Stimulated activated CD4-positive, alpha-beta T cell treated with anti-CD3 and anti-CD28 coated beads, Interleukin-1b, Interleukin-23, amount 100 ng/mL, for 48 hours (primary cell): ENCODE measurements around the gene TNP2.

Source experiments
- DNase-seq: peaks from one replicate; pipeline ENCODE4 v3.0.0-alpha.2; 2020

The TNP2 gene

DNA sequence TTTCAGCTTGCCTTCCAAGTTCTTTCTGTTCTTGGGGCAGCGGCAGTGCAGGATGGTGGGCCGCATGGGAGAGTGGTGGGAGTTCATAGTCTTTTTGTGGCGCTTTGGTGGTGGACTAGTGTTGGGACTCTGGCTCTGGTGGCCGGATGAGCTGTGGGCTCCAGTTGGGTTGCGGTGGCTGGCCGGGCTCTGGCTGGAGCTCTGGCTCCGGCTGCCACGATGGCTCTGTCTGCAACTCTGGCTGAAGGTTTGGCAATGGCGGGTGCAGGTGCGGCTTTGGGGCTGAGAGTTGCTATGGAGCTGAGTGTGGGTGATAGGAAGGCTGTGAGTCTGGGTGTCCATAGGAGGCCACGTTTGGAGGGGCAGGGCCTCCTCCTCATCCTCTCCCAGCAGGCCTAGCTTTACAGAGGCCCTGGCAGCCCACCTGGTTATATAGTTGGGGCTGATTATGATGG lies at the start of gene TNP2:
TSS of gene TNP2 (minus strand) at position 405 of the 455 bp plus-strand sequence. CDS start at position 342, 63 bp downstream.
- DNase-seq, result no peak

DNA sequence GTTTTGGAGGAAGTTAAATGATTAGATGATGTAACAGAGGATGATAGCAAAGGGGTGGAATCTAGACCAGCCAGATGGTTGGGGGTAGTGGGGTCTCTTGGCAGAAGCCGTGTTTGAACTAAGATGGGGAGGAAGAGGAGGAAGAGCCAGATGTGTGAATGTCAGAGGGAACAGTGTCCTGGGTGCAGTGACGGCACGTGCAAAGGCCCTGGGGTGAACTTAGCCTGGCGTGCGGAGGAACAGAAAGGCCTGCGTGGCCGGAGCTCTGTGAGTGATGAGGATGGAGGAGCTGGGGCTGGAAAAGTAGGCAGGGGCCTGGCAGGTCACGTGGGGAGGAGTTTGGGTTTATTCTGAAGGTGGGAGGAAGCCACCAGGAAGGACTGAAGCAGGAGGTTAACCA lies 49.7 kb upstream of the TNP2 start:
- no peak for DNase-seq

DNA sequence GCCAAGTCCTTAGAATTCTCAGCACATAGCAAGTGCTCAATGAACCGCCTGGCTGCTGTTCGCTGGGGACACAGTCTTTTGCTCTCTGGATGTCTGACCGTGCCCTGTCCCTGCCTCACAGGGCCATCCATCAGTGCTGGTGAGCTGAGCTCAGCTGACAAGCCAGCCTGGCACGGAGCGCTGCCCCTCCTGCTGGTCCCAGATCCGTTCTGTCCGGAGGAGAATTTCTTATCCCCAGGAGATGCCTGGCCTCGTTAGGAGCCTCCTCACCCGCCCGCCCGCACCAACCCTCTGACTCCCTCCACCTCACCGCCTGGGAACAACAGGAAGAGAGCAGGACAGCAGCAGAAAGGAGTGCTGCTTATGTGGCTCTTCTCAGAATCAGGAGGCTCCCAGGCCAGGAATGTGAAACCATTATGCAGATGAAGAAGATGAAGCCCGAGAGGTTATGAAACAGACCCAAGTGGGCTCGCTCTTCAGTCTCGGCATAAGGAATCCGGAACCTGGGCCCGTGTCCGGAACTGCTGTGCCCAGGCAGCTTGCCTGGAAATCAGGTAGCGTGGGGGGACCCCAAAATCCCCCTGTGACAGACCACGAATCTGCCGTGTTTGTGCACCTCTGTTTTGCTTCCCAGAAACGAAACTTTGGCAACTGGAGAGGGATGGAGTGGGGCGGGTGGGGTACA lies 47.3 kb upstream of the TNP2 start:
- DNase-seq, result no peak

DNA sequence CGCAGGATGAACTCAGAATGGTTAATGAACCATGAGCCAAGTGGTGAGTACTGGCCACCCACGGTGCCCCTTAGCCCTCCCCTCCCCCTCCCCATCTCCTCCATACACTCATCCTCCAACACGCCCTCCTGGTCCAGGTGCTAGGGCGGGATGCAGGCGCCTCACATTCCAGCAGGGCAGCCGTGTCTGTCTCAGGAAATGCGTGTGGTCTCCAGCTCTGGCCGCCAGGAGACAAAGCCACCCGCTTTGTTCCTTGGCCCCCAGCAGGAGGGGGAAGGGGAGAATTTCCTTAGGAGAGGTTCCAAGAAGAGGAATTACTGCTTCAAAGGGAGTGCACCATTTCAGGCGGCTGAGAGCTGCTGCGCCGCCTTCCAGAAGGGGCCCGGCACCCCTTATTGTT lies 46.4 kb upstream of the TNP2 start:
- DNase-seq, result no peak

DNA sequence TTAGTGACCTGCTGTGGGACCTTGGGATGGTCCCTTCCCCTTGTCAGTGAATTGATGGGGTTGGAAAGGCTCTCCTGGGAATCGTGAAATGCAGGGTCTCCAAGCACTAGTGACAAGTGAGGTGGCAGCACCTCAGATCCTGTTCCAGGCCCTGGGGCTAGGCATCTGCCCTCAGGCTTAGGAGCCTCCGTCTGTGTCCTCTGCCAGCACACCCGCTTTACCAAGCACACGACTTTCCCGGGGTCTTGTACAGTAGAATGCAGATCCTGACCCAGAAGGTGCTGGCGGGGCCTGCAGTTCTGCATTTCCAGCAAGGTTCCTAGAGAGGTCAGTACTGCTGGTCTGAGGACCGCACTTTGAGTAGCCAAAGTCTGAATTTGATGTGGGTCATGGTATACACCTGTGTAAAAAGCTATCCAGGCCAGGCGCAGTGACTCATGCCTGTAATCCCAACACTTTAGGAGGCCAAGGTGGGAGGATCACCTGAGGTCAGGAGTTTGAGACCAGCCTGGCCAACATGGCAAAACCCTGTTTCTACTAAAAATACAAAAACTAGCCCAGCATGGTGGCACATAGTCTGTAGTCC lies 45.3 kb upstream of the TNP2 start:
- DNase-seq, result no peak

DNA sequence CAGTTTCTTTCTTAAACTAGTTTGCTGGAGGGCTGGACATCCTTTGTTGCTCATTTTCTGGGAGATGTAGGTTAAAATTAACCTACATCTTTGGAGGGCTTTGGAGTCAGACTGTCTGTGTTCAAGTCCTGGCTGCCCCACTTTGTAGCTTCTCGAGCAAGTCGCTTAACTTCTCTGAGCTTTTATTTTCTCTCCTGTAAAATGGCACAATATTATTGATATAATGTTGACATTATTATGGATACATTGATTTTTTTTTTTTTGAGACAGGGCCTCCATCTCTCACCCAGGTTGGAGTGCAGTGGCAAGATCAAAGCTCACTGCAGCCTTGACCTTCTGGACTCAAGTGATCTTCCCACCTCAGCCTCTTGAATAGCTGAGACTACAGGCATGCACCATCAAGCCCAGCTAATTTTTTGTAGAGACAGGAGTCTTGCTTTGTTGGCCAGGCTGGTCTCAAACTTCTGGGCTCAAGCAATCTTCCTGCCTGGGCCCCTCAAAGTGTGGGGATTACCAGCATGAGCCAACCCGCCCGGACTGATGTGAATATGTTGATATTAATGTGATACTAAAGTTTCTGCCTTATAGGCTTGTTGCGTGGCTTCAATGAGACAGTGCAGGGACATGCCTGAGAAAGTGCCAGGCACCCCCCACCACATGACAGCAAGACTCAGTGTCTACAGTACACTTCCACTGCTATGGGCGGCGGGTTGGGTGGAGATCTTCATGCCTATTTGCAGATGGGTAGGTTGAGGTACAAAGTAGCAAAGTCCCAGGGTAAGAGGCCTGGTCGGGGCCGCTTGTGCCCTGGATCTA lies 44.6 kb upstream of the TNP2 start:
- no peak for DNase-seq

DNA sequence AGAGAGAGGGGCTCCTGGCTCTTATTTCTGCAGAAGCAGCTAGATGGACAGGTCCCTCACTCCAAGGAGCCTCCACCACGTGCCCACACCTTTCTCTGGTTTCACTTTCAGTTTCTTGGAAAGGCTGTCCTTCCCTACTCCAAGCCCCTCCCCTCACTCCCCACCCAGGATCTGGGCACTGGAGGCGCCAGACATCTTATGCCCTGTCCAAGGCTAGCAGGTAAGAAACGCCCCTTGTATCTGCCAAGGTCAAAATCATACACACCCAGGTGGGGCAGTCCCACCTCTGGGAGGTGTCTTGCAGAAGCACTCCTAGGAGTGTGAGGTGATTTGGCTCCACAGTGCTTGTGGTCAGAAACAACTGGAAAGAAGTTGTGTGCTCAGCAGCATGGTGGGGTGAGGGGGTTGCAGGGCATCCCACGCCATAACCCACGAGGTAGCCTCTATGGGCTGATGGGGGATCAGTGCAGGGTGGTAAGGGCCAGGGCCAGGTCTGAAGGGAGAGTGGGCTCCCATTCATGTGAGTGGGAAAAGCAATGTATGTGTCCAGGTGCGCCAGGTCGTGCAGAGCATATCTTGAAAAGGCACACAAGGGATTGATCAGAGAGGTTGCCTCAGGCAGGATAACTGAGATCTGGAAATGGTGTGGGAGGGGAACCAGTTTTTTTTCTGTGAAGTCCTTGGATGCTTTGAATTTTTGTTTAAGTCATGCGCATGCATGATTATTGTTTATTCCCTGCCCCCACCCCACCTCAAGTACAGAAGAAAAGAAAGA lies 43.8 kb upstream of the TNP2 start:
- DNase-seq, result no peak

DNA sequence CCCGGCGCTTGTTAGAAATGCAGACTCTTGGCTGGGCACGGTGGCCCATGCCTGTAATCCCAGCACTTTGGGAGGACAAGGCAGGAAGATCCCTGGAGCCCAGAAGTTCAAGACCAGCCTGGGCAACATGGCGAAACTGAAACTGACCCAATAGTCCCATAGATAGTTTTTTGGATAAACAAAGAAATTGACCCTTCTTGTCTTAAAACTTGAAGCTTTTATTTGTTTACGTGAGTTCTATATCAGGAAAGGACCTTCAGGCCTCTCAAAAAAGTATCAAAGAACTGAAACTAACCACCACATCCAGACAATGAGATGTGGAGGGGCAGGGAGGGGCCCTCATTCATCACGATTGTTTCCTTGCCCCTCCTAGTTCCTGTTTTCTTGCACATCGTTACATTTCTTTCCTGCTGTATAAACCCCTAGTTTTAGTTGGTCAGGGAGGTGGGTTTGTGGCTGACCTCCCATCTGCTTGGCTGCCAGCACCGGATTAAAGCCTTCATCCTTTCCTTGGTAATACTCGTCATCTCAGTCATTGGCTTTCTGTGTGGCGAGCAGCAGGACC lies 42.0 kb upstream of the TNP2 start:
- no peak for DNase-seq

DNA sequence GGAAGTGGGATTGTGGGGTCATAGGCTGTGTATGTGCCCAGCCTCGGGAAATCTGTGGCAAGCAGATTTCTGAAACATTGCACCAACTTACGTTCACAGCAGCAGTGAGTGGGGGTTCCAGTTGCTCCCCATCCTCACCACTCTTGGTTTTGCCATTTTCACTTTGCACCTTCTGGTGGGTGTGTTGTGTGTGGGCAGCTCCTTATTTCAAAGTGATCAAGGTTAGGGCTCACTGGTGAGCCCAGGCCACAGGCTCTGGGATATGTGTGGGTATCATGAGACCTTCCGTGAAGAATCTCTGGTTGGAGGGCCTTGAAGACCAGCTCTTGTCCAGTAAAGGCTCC lies 41.5 kb upstream of the TNP2 start:
- DNase-seq, result no peak

DNA sequence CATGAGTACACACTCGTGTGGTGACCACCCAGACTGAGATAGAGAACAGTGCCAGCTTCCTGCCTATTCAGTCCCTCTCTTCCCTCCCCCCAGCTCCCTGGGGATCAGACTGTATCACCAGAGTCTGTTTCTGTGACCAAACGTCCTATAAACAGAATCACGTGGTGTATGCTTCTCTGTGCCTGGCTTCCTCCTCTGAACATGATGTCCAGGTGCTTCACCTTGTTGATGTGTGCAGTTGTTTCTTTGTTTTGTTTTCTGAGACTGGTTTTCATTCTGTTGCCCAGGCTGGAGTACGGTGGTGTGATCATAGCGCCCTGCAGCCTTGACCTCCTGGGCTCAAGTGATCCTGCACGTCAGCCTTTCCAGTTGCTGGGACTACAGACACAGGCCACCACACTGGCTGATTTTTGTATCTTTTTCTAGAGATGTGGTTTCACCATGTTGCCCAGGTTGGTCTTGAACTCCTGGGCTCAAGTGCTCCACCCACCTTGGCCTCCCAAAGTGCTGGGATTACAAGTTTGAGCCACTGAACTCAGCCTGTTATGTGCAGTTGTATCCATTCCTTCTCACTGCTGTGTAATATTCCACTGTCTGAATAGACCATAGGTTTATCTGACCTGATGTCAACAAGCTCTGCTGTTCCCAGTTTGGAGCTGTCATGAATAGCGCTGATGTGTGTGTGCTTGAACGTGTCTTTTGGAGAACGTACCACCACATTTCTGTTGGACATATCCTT lies 40.9 kb upstream of the TNP2 start:
- no peak for DNase-seq

DNA sequence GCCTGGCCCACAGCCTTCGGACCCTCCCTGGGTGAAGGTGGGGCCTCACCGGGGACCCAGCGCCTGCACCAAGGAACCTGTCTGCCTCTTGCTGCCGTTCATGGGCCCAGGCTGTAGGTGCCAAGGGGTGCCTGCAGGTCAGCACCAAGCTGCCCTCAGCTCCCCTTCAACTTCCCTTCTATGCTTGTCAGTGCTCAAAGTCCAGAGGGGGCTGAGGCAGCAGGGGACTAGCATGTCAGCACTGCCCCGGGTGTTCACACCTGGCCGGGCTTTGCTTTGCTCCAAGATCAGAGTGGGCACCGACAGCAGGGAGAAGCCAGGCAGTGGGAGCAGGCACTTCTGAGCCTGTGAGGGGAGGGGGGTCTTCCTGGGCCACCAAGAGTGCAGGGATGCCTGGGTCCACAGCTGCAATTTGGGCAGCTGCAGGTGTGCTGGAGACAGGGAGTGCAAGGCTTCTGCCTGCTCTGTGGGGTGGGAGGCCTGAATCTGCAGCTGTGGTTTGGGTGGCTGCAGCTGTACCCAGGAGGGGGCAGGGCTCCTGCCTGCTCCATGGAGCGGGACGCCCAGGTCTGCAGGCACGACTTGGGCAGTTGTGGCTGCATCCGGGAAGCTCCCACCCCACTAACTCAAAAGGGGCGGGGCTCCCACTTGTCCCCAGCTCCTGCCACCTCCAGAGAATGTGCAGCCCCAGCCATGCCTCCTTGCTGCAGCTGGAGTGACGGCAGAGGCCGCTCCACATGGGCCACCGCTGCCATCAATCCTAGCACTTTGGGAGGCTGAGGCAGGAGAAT lies 39.6 kb upstream of the TNP2 start:
- DNase-seq, result no peak

DNA sequence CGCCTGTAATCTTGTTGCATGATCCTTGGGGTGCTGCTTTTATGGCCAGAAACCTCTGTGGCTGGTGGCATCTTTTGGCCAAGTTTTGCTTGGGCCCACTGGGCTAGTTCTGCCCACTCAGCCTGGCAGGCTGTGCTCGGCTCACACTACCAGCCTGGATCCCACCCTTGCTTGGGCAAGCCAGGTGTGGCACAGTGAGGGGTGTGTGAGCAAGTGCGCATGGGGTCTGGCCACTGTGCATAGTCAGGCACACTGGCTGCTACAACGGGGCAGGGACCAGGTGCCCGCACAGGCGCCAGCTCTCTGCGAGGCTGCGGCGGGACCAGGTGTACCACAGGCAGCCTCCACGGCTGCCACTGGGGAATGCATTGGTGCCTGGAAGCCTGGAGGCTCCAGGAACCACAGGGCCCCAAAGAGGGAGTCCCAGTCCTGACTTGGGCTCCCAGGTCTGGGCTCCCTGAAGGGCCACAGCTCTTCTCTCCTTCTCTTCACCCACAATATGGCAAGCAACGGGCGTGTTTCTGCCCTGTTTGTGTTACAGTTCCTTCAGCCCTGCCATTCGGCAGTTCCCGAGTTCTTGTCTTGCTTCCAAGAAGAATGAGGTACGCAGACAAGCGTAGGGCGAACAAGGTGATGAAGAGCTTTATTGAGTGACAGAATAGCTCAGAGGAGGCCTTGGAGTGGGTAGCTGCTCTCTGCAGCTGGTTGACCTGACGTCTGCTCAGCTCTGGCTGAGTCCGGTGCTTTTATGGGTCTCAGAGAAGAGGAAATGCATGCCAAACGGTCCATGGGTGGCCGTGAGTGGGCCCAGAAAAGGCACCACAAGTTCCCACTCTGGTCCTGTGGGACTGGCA lies 38.7 kb upstream of the TNP2 start:
- no peak for DNase-seq

DNA sequence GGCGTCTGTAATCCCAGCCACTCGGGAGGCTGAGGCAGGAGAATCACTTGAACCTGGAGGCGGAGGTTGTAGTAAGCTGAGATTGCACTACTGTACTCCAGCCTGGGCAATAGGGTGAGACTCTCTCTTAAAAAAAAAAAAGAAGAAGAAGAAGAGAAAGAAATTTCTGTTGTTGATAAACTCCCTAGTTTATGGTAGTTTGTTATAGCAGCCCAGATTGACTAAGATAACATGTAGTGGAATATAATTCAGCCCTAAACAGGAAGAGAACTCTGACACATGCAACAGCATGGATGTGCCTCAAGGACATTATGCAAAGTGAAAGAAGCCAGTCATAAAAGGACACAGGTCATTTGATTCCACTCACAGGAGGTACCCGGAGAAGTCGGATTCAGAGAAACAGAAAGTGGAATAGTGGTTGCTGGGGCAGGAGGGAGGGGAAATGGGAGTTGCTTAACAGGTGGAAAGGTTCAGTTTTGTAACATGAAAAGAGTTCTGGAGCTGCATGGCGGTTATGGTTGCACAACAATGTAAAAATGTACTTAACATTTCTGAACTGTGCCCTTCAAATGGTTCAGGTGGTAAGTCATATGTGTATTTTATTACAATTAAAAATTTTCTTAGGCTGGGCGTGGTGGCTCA lies 38.0 kb upstream of the TNP2 start:
- DNase-seq, result no peak

DNA sequence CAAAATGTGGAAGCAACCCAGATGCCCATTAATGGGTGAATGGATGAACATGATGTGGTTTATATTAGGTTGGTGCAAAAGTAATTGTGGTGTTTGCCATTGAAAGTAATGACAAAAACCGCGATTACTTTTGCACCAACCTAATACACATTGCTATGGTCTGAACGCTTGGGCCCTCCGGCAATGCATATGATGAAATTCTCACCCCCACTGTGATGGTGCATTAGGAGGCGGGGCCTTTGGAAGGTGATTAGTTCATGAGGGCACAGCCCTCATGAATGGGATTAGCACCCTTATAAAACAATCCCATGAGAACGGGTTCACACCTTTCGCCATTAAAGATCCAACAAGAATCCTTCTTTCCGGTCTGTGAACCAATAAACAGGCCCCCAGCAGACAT lies 37.3 kb upstream of the TNP2 start:
- DNase-seq, result no peak

DNA sequence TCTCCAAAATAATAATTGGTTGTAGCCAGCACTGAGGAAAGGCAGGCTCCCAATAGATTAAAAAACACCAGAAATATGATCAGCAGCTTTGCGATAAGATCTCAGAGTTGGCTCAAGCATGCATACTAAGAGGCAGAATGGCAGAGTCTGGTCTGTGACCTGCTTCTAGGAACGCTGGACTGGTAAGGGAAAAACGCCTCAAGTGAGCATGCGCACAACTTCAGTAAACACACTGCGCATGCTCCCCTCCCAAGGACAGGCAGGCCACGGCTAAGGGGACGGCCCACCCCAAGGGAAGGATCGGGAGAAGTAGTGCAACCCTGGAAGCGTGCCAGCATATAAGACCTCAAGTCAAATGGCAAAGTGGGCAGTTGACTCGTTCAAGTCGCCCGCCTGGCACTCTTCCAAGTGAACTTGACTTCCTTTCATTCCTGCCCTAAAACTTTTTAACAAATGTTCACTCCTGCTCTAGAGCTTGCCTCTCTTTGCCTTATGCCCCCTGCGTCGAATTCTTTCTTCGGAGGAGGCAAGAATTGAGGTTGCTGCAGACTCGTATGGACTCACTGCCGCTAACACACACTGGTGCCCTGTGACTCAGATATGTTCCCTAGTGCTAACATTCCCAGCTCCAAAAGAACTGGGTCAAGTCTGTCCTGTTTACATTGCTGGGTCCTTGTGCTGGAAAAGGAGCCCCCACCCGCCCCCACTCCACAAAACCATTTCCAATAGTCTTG lies 34.4 kb upstream of the TNP2 start:
- no peak for DNase-seq

DNA sequence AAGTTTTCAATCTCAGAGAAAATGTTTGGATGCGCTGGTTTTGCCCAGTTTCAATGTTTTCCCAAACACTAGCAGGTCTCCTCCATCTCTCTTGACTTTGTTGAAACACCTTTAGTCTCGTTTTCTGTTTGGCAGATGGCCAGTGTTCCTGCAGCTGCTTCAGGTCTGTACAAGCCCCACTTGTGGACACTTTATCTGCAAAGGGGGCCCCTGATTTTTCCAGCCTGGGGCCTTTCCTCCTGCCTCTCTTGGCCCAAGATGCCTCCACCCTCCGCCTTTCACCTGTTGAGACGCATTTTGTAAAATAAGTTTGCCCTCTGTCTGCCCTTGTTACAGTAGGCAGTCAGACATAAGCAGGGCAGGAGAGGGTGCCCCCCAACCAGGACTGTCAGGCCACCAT lies 33.9 kb upstream of the TNP2 start:
- DNase-seq, result no peak

DNA sequence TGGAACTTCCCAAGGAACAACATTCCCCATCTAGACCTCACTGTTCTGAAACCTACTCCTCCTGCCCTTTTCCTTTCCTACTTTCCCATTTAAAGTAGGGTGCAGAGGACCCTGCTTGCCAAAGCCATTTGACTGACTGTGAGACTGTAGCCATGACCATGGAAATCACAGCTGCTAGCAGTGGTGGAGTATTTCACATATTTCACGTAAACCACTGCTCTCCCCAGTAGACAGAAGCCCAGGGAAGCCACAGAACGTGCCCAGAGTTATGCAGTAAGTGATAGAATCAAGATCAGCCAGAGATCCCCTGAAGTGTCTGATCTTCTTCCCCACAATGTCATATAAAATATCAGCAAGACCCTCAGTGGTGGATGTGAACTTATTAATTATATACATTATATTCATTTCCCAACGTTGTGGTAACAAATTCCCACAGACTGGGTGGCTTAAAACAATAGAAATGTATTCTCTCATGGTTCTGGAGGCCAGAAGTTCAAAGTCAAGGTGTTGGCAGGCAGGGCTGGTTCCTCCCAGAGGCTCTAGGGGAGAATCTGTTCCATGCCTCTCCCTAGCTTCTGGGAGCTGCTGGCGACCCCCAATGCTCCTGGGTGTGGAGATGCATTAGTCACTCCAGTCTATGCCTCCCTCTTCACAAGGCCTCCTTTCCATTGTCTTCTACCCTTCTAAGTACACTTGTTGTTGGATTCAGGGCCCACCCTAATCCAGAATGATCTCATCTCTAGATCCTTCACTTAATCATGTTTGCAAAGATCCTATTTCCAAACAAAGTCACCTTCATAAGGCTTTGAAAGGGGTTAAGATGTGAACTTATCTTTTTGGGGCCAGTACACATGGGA lies 32.7 kb upstream of the TNP2 start:
- DNase-seq, result no peak

DNA sequence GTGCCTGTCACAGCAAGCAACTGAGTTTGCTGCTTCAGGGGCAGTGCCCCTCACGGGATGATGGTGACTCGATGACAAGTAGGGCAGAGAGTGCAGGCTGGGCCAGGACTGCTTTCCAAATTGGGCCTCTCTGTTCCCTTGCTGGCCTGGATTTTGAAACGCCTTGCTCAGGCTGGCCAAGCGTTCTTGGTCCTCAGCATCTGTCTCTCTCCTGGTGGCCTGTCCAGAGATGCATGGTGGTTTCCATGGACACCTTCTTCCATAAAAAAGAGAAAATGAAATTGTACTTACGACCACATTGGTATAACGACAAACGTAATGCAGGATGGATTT lies 31.4 kb upstream of the TNP2 start:
- DNase-seq, result no peak
